IMR-90 (cell line): Measurements from ENCODE around the gene ZFHX3. TPM values are rescaled to one million over a fixed set of nuclear protein-coding genes. Genes with fewer than 3 reads are reported as not detected.

ENCODE experiments used
- ATAC-seq: fragments of 200-7000 bp; cut with Tn5 transposase; 2 replicates; pipeline ENCODE4 v1.9.1; 2020; ENCODE audit warnings: low read depth, mild to moderate bottlenecking, moderate library complexity
- BruUV-seq: library from RNA; stranded (reverse); fragments of 400-500 nt; replicated peaks from 2 replicates; lab custom pipeline; 2021; lab: Mats Ljungman, UMichigan
- CTCF ChIA-PET: fragments of 300-600 bp; formaldehyde crosslinking; extraction: SDS; loops from one replicate; lab custom pipeline; 2021; ENCODE audit warnings: antibody characterized with exemption; lab: Yijun Ruan, JAX
- POLR2A ChIA-PET: fragments of 300-600 bp; sonication (Branson Sonifier 250); formaldehyde crosslinking; loops from one replicate; lab custom pipeline; 2022; ENCODE audit warnings: antibody characterized with exemption; ENCODE audit not compliant: unreplicated experiment; lab: Charles Lee
- DNase-seq: peaks from one replicate; pipeline ENCODE4 v3.0.0; 2013
- H2AFZ ChIP-seq: replicated peaks from 2 replicates; pipeline ENCODE3; 2013; ENCODE audit warnings: low read length, mild to moderate bottlenecking; ENCODE audit not compliant: poor library complexity
- H2AK5ac ChIP-seq: 2 replicates; pipeline ENCODE4 v1.6.1; 2013; ENCODE audit warnings: low read depth, low read length, inconsistent platforms
- H2AK9ac ChIP-seq: replicated peaks from 2 replicates; pipeline ENCODE3; 2013; ENCODE audit warnings: mild to moderate bottlenecking, low read depth, low read length, moderate library complexity; ENCODE audit not compliant: poor library complexity
- H2BK120ac ChIP-seq: 2 replicates; pipeline ENCODE4 v1.6.1; 2013; ENCODE audit warnings: low read depth, low read length, inconsistent platforms
- H2BK15ac ChIP-seq: 3 replicates; pipeline ENCODE4 v1.6.1; 2013; ENCODE audit warnings: low read depth, low read length, inconsistent platforms
- H2BK20ac ChIP-seq: 2 replicates; pipeline ENCODE4 v1.6.1; 2013; ENCODE audit warnings: low read depth, mild to moderate bottlenecking, inconsistent platforms, low read length, moderate library complexity
- H2BK5ac ChIP-seq: 2 replicates; pipeline ENCODE4 v1.6.1; 2013; ENCODE audit warnings: mild to moderate bottlenecking, low read depth, low read length, inconsistent platforms; ENCODE audit not compliant: poor library complexity, severe bottlenecking
- H3K14ac ChIP-seq: replicated peaks from 2 replicates; pipeline ENCODE4 v1.6.1; 2013; ENCODE audit warnings: low read depth, low read length, inconsistent platforms
- H3K18ac ChIP-seq: 2 replicates; pipeline ENCODE4 v1.6.1; 2013; ENCODE audit warnings: low read depth, low read length, control low read depth
- H3K23ac ChIP-seq: 2 replicates; pipeline ENCODE4 v1.6.1; 2013; ENCODE audit warnings: low read depth, low read length, inconsistent platforms
- H3K27ac ChIP-seq: 2 replicates; pipeline ENCODE4 v1.5.1; 2013; ENCODE audit warnings: mild to moderate bottlenecking, control low read depth, low read length; ENCODE audit not compliant: insufficient read depth
- H3K27me3 ChIP-seq: 2 replicates; pipeline ENCODE4 v1.6.1; 2013; ENCODE audit warnings: low read length; ENCODE audit not compliant: control insufficient read depth, insufficient read depth
- H3K36me3 ChIP-seq: 2 replicates; pipeline ENCODE4 v1.6.1; 2013; ENCODE audit warnings: low read length, mixed read lengths; ENCODE audit not compliant: control insufficient read depth, insufficient read depth
- H3K4ac ChIP-seq: 2 replicates; pipeline ENCODE4 v1.6.1; 2013; ENCODE audit warnings: low read depth, low read length, inconsistent platforms
- H3K4me1 ChIP-seq: 2 replicates; pipeline ENCODE4 v1.6.1; 2013; ENCODE audit warnings: low read length, mixed read lengths; ENCODE audit not compliant: control insufficient read depth, insufficient read depth
- H3K4me2 ChIP-seq: 2 replicates; pipeline ENCODE4 v1.6.1; 2013; ENCODE audit warnings: low read depth, mild to moderate bottlenecking, control low read depth, low read length, moderate library complexity
- H3K4me3 ChIP-seq: 2 replicates; pipeline ENCODE4 v1.5.1; 2013; ENCODE audit warnings: low read depth, mild to moderate bottlenecking, control low read depth, low read length, moderate library complexity; ENCODE audit not compliant: insufficient read depth
- H3K56ac ChIP-seq: 2 replicates; pipeline ENCODE4 v1.6.1; 2013; ENCODE audit warnings: low read length, inconsistent platforms; ENCODE audit not compliant: insufficient read depth; ENCODE audit errors: extremely low read depth
- H3K79me1 ChIP-seq, 2 experiments: 2 replicates each; pipeline ENCODE4 v1.6.1; 2013; ENCODE audit warnings: low read length in 2 of 2, inconsistent platforms in 1 of 2, low read depth in 1 of 2
- H3K9ac ChIP-seq: 2 replicates; pipeline ENCODE4 v1.6.1; 2013; ENCODE audit warnings: low read depth, low read length, control low read depth
- H3K9me1 ChIP-seq: 2 replicates; pipeline ENCODE4 v1.6.1; 2013; ENCODE audit warnings: low read length, inconsistent platforms; ENCODE audit not compliant: insufficient read depth
- H3K9me3 ChIP-seq: 2 replicates; pipeline ENCODE4 v1.6.1; 2013; ENCODE audit warnings: low read length; ENCODE audit not compliant: control insufficient read depth, insufficient read depth
- H4K20me1 ChIP-seq: 2 replicates; pipeline ENCODE4 v1.6.1; 2013; ENCODE audit warnings: low read length, inconsistent platforms; ENCODE audit not compliant: insufficient read depth
- H4K5ac ChIP-seq: 2 replicates; pipeline ENCODE4 v1.6.1; 2013; ENCODE audit warnings: mild to moderate bottlenecking, low read depth, low read length, control low read depth
- H4K8ac ChIP-seq, 2 experiments: 2 replicates each; pipeline ENCODE4 v1.6.1; 2013; ENCODE audit warnings: low read depth in 2 of 2, low read length in 2 of 2, control low read depth in 1 of 2, inconsistent platforms in 1 of 2
- H4K91ac ChIP-seq: 2 replicates; pipeline ENCODE4 v1.6.1; 2013; ENCODE audit warnings: low read depth, low read length, inconsistent platforms; ENCODE audit not compliant: insufficient read depth
- BHLHE40 ChIP-seq: fragments of 150-350 bp; IDR thresholded peaks from 2 replicates; pipeline ENCODE4 v1.6.1; 2016; ENCODE audit warnings: mild to moderate bottlenecking, low read depth, low read length
- CHD1 ChIP-seq: IDR thresholded peaks from 2 replicates; pipeline ENCODE4 v1.6.1; 2012; ENCODE audit warnings: low read depth, low read length, improper control_type of control experiment
- CTCF ChIP-seq: conservative IDR thresholded peaks from 2 replicates; pipeline ENCODE4 v1.5.1; 2012; ENCODE audit warnings: mild to moderate bottlenecking, low read depth, low read length, improper control_type of control experiment
- MAFK ChIP-seq: IDR thresholded peaks from 2 replicates; pipeline ENCODE4 v1.6.1; 2012; ENCODE audit warnings: low read depth, low read length, improper control_type of control experiment
- MAZ ChIP-seq: IDR thresholded peaks from 2 replicates; pipeline ENCODE4 v1.6.1; 2012; ENCODE audit warnings: low read depth, mild to moderate bottlenecking, low read length, improper control_type of control experiment, moderate library complexity, borderline replicate concordance
- NFE2L2 ChIP-seq: fragments of 150-350 bp; IDR thresholded peaks from 2 replicates; pipeline ENCODE4 v1.6.1; 2016; ENCODE audit warnings: low read depth, mild to moderate bottlenecking, low read length
- RFX5 ChIP-seq: IDR thresholded peaks from 2 replicates; pipeline ENCODE4 v1.8.0; 2012; ENCODE audit warnings: low read depth, mild to moderate bottlenecking, low read length, moderate library complexity
- SMC3 ChIP-seq: fragments of 150-350 bp; IDR thresholded peaks from 2 replicates; pipeline ENCODE4 v1.6.1; 2016; ENCODE audit warnings: low read depth, mild to moderate bottlenecking, antibody characterized with exemption, low read length, moderate library complexity
- WGBS, 2 experiments: methylation state at CpG; one replicate each; pipeline versions ENCODE4 v1.1.5 to v1.1.7; 2013; ENCODE audit warnings: missing lambda C conversion rate in 2 of 2; ENCODE audit not compliant: insufficient read length in 1 of 2; ENCODE audit errors: extremely low coverage in 2 of 2; 5-methylcytosine and 5-hydroxymethylcytosine counted together
- dilution Hi-C: fragments of 300-500 bp; cut with HindIII; formaldehyde crosslinking; loops from one replicate; pipeline ENCODE4 v1.14.3; 2018; ENCODE audit warnings: low sequenced_read_pairs; ENCODE audit not compliant: unreplicated experiment
- in situ Hi-C: fragments of 300-500 bp; cut with MboI; formaldehyde crosslinking; loops from 3 replicates; pipeline ENCODE4 v1.14.3; 2019; ENCODE audit warnings: low sequenced_read_pairs, inconsistent platforms, mixed read lengths
- intact Hi-C: fragments of 100-400 bp; cut with micrococcal nuclease; formaldehyde crosslinking; loops from 2 replicates; pipeline ENCODE4 v1.10.0; 2022
- polyA plus RNA-seq, 3 experiments: library from polyadenylated mRNA; depleted of rRNA; stranded (reverse); fragments of >200 nt; gene quantifications; 2 replicates each; pipeline ENCODE4 v1.2.3, GENCODE V29; 2012; ENCODE audit warnings: low replicate concordance in 1 of 3
- total RNA-seq: library from RNA; depleted of rRNA; stranded (reverse); fragments of >200 nt; gene quantifications from 2 replicates; pipeline ENCODE4 v1.2.3, GENCODE V29; 2012

The ZFHX3 gene
- total and polyA plus RNA-seq, 2 of the 4 experiments (the other 2 are of a cell fraction) = 1.4 to 1.7 TPM

DNA sequence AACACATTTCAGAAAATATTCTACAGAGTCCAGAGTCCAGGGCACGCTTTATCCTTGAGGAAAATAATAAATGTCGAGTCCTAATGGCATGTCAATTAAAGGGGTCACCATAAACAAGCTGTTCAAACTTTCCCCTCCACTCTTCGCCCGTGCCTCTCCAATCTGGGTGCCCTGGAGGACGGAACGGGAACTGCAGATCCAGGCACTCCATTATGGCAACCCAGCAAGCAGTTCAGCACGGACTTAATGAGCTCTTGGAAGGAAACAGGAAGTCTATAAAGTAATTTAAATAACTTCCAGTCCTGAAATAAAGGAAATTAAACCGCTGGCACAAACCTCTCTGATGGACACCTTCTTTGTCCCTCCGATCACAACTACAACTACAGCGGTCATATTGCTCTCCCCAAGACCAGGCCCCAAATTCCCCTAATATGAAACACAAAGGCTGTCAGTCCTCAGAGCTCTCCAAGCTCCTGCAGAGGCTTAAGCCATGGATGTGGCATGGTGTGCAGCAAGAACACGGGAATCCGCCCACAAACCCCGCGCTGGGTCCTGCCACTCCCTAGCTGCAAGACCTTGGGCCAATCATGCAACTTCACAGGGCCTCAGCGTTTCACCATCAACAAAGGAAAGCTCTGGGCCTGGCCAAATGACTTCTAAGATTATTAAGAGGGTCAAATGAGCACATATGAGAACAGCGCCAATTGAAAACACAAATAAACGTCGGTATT lies 52.6 kb downstream of the ZFHX3 start:
- H2BK120ac ChIP-seq = no peak overlapping the region
- CTCF ChIA-PET = no interaction called here
- H3K79me1 ChIP-seq = peaks cover 54 to 89% of the 10 kb centered on the region in 2 experiments
- in situ Hi-C loops = no loop called here
- intact Hi-C loops = no loop called here
- no peak overlapping the region for H3K14ac ChIP-seq
- H3K27me3 ChIP-seq = no peaks in the 10 kb centered on the region
- no peak overlapping the region for H3K9ac ChIP-seq
- TF ChIP-seq RFX5 (no peak), NFE2L2 (no peak), MAFK (no peak), BHLHE40 (no peak), CHD1 (no peak), MAZ (no peak), SMC3 (no peak), CTCF (peak; percentile 22; the same call in 1 of the 2 replicates)
- POLR2A ChIA-PET = no interaction called here
- H4K91ac ChIP-seq = no peak overlapping the region
- no TSS peak for BruUV-seq
- no peak overlapping the region for H2BK20ac ChIP-seq
- peaks cover 38% of the 10 kb centered on the region for H4K20me1 ChIP-seq
- H4K5ac ChIP-seq = no peak overlapping the region
- H2BK15ac ChIP-seq = no peak overlapping the region
- H3K23ac ChIP-seq = no peak overlapping the region
- no peak overlapping the region for H2BK5ac ChIP-seq
- H2AFZ ChIP-seq = no peak overlapping the region
- peaks cover 15% of the 10 kb centered on the region for H3K4me1 ChIP-seq
- DNase-seq (no peak), ATAC-seq (no peak)
- no peak overlapping the region for H3K4ac ChIP-seq
- dilution Hi-C loops = no loop called here
- H4K8ac ChIP-seq = no peak overlapping the region
- peaks cover 11% of the 10 kb centered on the region for H3K9me1 ChIP-seq
- no peak overlapping the region for H2AK9ac ChIP-seq
- H3K18ac ChIP-seq = no peak overlapping the region
- H3K56ac ChIP-seq = no peak overlapping the region
- H3K36me3 ChIP-seq = no peaks in the 10 kb centered on the region
- H3K4me2 ChIP-seq = no peak overlapping the region
- 97% methylated on average over 6 of the region's 18 CpGs; no CpG with 5 or more reads in 1 of the 2 experiments for WGBS, 2 experiments
- no peak overlapping the region for H2AK5ac ChIP-seq
- no peak overlapping the region for H3K4me3 ChIP-seq
- no peaks in the 10 kb centered on the region for H3K9me3 ChIP-seq
- H3K27ac ChIP-seq = no peak overlapping the region
